H1 (cell line): Measurements from ENCODE around the gene BCL2L13. TPM values are rescaled to one million over a fixed set of nuclear protein-coding genes. Genes with fewer than 3 reads are reported as not detected.

Experiments used
- CTCF ChIA-PET: fragments of 300-600 bp; sonication (Branson Sonifier 250); formaldehyde crosslinking; loops from one replicate; lab custom pipeline; 2021; ENCODE audit not compliant: partially characterized antibody; lab: Charles Lee
- POLR2A ChIA-PET: fragments of 300-600 bp; sonication (Branson Sonifier 250); formaldehyde crosslinking; loops from one replicate; lab custom pipeline; 2021; ENCODE audit warnings: inconsistent platforms; ENCODE audit not compliant: partially characterized antibody; lab: Charles Lee
- DNase-seq, 2 experiments: peaks; one replicate each; pipeline versions ENCODE4 v3.0.0 to v3.0.0-alpha.2; 2010 to 2022; ENCODE audit warnings: low spot score in 2 of 2, low read depth in 1 of 2, mixed read lengths in 1 of 2
- FAIRE-seq: peaks from 2 replicates; lab custom pipeline; 2011; peaks lifted over from hg19 to GRCh38; lab: Jason Lieb, UNC
- H2AFZ ChIP-seq: 2 replicates; pipeline ENCODE4 v1.8.1; 2012; ENCODE audit warnings: low read length, inconsistent platforms
- H2AK5ac ChIP-seq: 2 replicates; pipeline ENCODE4 v1.6.1; 2013; ENCODE audit warnings: low read depth, low read length
- H2BK120ac ChIP-seq: replicated peaks from 2 replicates; pipeline ENCODE3; 2013; ENCODE audit warnings: low read depth, low read length, inconsistent platforms
- H2BK12ac ChIP-seq: 2 replicates; pipeline ENCODE4 v1.6.1; 2013; ENCODE audit warnings: low read depth, low read length
- H2BK15ac ChIP-seq: 2 replicates; pipeline ENCODE4 v1.6.1; 2013; ENCODE audit warnings: low read length
- H2BK20ac ChIP-seq: 2 replicates; pipeline ENCODE4 v1.6.1; 2013; ENCODE audit warnings: low read length
- H2BK5ac ChIP-seq: 2 replicates; pipeline ENCODE4 v1.6.1; 2013; ENCODE audit warnings: low read depth, low read length
- H3K14ac ChIP-seq: 2 replicates; pipeline ENCODE4 v1.6.1; 2013; ENCODE audit warnings: inconsistent platforms; ENCODE audit not compliant: insufficient read length
- H3K18ac ChIP-seq: 2 replicates; pipeline ENCODE4 v1.6.1; 2013; ENCODE audit warnings: low read length; ENCODE audit errors: extremely low read depth
- H3K23ac ChIP-seq: 2 replicates; pipeline ENCODE4 v1.6.1; 2013; ENCODE audit warnings: inconsistent platforms; ENCODE audit not compliant: insufficient read length
- H3K23me2 ChIP-seq: 2 replicates; pipeline ENCODE4 v1.6.1; 2013; ENCODE audit warnings: low read depth, low read length
- H3K27ac ChIP-seq: 2 replicates; pipeline ENCODE4 v1.6.1; 2011; ENCODE audit warnings: low read depth, low read length, inconsistent platforms
- H3K27me3 ChIP-seq, 4 experiments: replicated peaks in 1 of 4; 1 replicate in 1 of 4; 2 replicates in 3 of 4; pipeline versions ENCODE4 v1.6.1 to v1.8.1; 2011 to 2013; ENCODE audit warnings: low read length in 3 of 4, mild to moderate bottlenecking in 3 of 4, inconsistent platforms in 2 of 4, mixed read lengths in 2 of 4, moderate library complexity in 1 of 4; ENCODE audit not compliant: control insufficient read depth in 3 of 4, insufficient read depth in 3 of 4; ENCODE audit errors: extremely low read depth in 1 of 4
- H3K36me3 ChIP-seq, 4 experiments: 2 replicates each; pipeline versions ENCODE4 v1.6.1 to v1.8.1; 2011 to 2013; ENCODE audit warnings: mild to moderate bottlenecking in 4 of 4, low read length in 3 of 4, moderate library complexity in 2 of 4, control low read depth in 1 of 4, inconsistent platforms in 1 of 4; ENCODE audit not compliant: insufficient read depth in 4 of 4, control insufficient read depth in 2 of 4
- H3K4ac ChIP-seq: replicated peaks from 2 replicates; pipeline ENCODE3; 2013; ENCODE audit warnings: low read length, low read depth, mixed read lengths, inconsistent platforms; ENCODE audit not compliant: insufficient read length
- H3K4me1 ChIP-seq, 4 experiments: replicated peaks in 1 of 4; 1 replicate in 1 of 4; 2 replicates in 3 of 4; pipeline versions ENCODE4 v1.6.1 to v1.8.1; 2011 to 2013; ENCODE audit warnings: low read length in 3 of 4, inconsistent platforms in 2 of 4, mixed read lengths in 1 of 4; ENCODE audit not compliant: insufficient read depth in 4 of 4, control insufficient read depth in 3 of 4
- H3K4me2 ChIP-seq, 2 experiments: 2 replicates each; pipeline versions ENCODE4 v1.6.1 to v1.8.1; 2011 to 2013; ENCODE audit warnings: low read depth in 2 of 2, low read length in 2 of 2, control low read depth in 1 of 2, inconsistent platforms in 1 of 2, mild to moderate bottlenecking in 1 of 2; ENCODE audit not compliant: insufficient read depth in 1 of 2
- H3K4me3 ChIP-seq, 4 experiments: fragments of 200-600, 300-600 bp in 1 of 4; sonication (generic), shearing (Covaris generic), sonication (Bioruptor Twin) in 1 of 4; 2 replicates each; pipeline versions ENCODE4 v1.5.1 to v1.8.1; 2011 to 2016; ENCODE audit warnings: low read length in 4 of 4, low read depth in 3 of 4, control low read depth in 2 of 4, inconsistent platforms in 2 of 4, mild to moderate bottlenecking in 2 of 4, mixed read lengths in 1 of 4, moderate library complexity in 1 of 4; ENCODE audit not compliant: insufficient read depth in 2 of 4; ENCODE audit errors: extremely low read depth in 1 of 4
- H3K56ac ChIP-seq: replicated peaks from 2 replicates; pipeline ENCODE3; 2013; ENCODE audit warnings: low read depth, mild to moderate bottlenecking, mixed read lengths, low read length, inconsistent platforms; ENCODE audit not compliant: insufficient read length
- H3K79me1 ChIP-seq: 2 replicates; pipeline ENCODE4 v1.6.1; 2013; ENCODE audit warnings: low read depth, low read length, control low read depth
- H3K79me2 ChIP-seq, 2 experiments: 2 replicates each; pipeline versions ENCODE4 v1.6.1 to v1.8.1; 2012 to 2013; ENCODE audit warnings: low read length in 2 of 2, mild to moderate bottlenecking in 2 of 2, inconsistent platforms in 1 of 2; ENCODE audit not compliant: insufficient read depth in 2 of 2, control insufficient read depth in 1 of 2
- H3K9ac ChIP-seq, 4 experiments: replicated peaks in 1 of 4; 1 replicate in 1 of 4; 2 replicates in 3 of 4; pipeline versions ENCODE4 v1.6.1 to v1.8.1; 2011 to 2013; ENCODE audit warnings: low read depth in 3 of 4, low read length in 3 of 4, control low read depth in 2 of 4, mild to moderate bottlenecking in 2 of 4, moderate library complexity in 2 of 4, inconsistent platforms in 1 of 4; ENCODE audit errors: extremely low read depth in 1 of 4
- H3K9me3 ChIP-seq, 2 experiments: 2 replicates each; pipeline versions ENCODE4 v1.6.1 to v1.8.1; 2012 to 2013; ENCODE audit warnings: mild to moderate bottlenecking in 2 of 2, moderate library complexity in 2 of 2, control low read depth in 1 of 2, inconsistent platforms in 1 of 2, low read depth in 1 of 2, low read length in 1 of 2, mixed read lengths in 1 of 2; ENCODE audit not compliant: insufficient read depth in 2 of 2
- H4K20me1 ChIP-seq, 2 experiments: replicated peaks in 1 of 2; 2 replicates each; pipeline versions ENCODE3 to v1.8.1; 2011 to 2013; ENCODE audit warnings: inconsistent platforms in 2 of 2, low read length in 2 of 2, mild to moderate bottlenecking in 1 of 2; ENCODE audit not compliant: insufficient read depth in 2 of 2, control insufficient read depth in 1 of 2
- H4K5ac ChIP-seq: 2 replicates; pipeline ENCODE4 v1.6.1; 2013; ENCODE audit warnings: low read length, low read depth, mixed read lengths, inconsistent platforms; ENCODE audit not compliant: insufficient read length
- H4K8ac ChIP-seq: 2 replicates; pipeline ENCODE4 v1.8.0; 2013; ENCODE audit warnings: mild to moderate bottlenecking, moderate library complexity, low read length, inconsistent platforms; ENCODE audit not compliant: insufficient read depth; ENCODE audit errors: extremely low read depth
- H4K91ac ChIP-seq: replicated peaks from 2 replicates; pipeline ENCODE3; 2013; ENCODE audit warnings: low read length, mixed read lengths, inconsistent platforms; ENCODE audit not compliant: insufficient read length
- CREB1 ChIP-seq: IDR thresholded peaks from 2 replicates; pipeline ENCODE4 v1.6.1; 2012; ENCODE audit warnings: inconsistent platforms
- SAP30 ChIP-seq: fragments of 300-600 bp; sonication (generic); IDR thresholded peaks from 2 replicates; pipeline ENCODE4 v1.7.1; 2012; ENCODE audit warnings: low read length, moderate library complexity, mild to moderate bottlenecking, inconsistent platforms; ENCODE audit not compliant: insufficient read depth, insufficient replicate concordance
- SRF ChIP-seq: IDR thresholded peaks from 2 replicates; pipeline ENCODE4 v1.6.1; 2011; ENCODE audit warnings: mild to moderate bottlenecking, low read depth, low read length, moderate library complexity
- WGBS, 2 experiments: shearing (Covaris generic) in 1 of 2; methylation state at CpG; one replicate each; pipeline versions ENCODE4 v1.1.6 to v1.1.7; 2013 to 2015; ENCODE audit warnings: low lambda C conversion rate in 2 of 2, mixed read lengths in 2 of 2, inconsistent platforms in 1 of 2, low coverage in 1 of 2, missing lambda C conversion rate in 1 of 2; ENCODE audit not compliant: insufficient replicate concordance in 2 of 2, insufficient coverage in 1 of 2, insufficient read length in 1 of 2; ENCODE audit errors: extremely low coverage in 1 of 2, missing lambda C conversion rate in 1 of 2; 5-methylcytosine and 5-hydroxymethylcytosine counted together
- polyA plus RNA-seq, 7 experiments: library from polyadenylated mRNA; depleted of rRNA in 3 of 7; stranded (reverse) in 5 of 7; unstranded in 2 of 7; fragments of >200 nt in 5 of 7; fragments of 200-250 nt in 2 of 7; gene quantifications; 1 replicate in 5 of 7; 2 replicates in 1 of 7; 4 replicates in 1 of 7; pipeline versions ENCODE4 v1.2.1 to v1.2.3, GENCODE V29; 2011 to 2013; ENCODE audit warnings: missing spikeins in 2 of 7, mixed read lengths in 2 of 7
- total RNA-seq: library from RNA; stranded (reverse); fragmentation: NEBNext Ultra II Directional; extraction: Animal tissue kit (Norgen Biotek cat#: 25700); gene quantifications from 2 replicates; pipeline ENCODE4 v1.2.1, GENCODE V29; 2021
- TF ChIP-seq, protein P1 (sequence below): IDR thresholded peaks from 2 replicates; pipeline ENCODE4 v1.6.1; 2011; ENCODE audit warnings: low read length, improper control_type of control experiment

BCL2L13 gene
- total and polyA plus RNA-seq, 2 of the 8 experiments (the other 6 are each of a cell fraction or from before 2014, with no cell fraction given) = 20.7 to 35.0 TPM

- 0 out of 2 replicates have a peak, but pooled peaks cover 2% of the 10 kb centered on the region for H3K79me1 ChIP-seq
- TF ChIP-seq SRF = no peak
- TF ChIP-seq CREB1 = no peak
- TF ChIP-seq SAP30 = no peak
- TF ChIP-seq, protein P1, sequence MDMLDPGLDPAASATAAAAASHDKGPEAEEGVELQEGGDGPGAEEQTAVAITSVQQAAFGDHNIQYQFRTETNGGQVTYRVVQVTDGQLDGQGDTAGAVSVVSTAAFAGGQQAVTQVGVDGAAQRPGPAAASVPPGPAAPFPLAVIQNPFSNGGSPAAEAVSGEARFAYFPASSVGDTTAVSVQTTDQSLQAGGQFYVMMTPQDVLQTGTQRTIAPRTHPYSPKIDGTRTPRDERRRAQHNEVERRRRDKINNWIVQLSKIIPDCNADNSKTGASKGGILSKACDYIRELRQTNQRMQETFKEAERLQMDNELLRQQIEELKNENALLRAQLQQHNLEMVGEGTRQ = no peak
- WGBS, 2 experiments = 87% methylated on average over 6 of the region's 6 CpGs; no CpG with 5 or more reads in 1 of the 2 experiments
- H3K18ac ChIP-seq = no peak overlapping the region
- no peaks in the 10 kb centered on the region for H4K20me1 ChIP-seq
- ChIA-PET POLR2A (interaction anchor here (1.0 to 1.3 kb wide), 2 partner anchors 10 to 219 kb away, joined by 3 read pairs; no protein-coding TSS in a partner anchor), CTCF (interaction anchor here (6.4 to 6.5 kb wide), 2 partner anchors 11 to 36 kb away, joined by 51 to 52 read pairs; no protein-coding TSS in a partner anchor)
- H3K4me1 ChIP-seq = peaks cover 0 to 21% (median 17%) of the 10 kb centered on the region in 4 experiments; a peak in 6 of 7 replicates
- H3K14ac ChIP-seq = no peak overlapping the region
- DNase-seq (no peak), FAIRE-seq (no peak)
- H3K4me2 ChIP-seq = no peak overlapping the region
- H4K91ac ChIP-seq = no peak overlapping the region
- H4K8ac ChIP-seq = 0 out of 2 replicates have a peak overlapping the region, but pooled peaks have one; percentile 0
- no peak overlapping the region for H3K23ac ChIP-seq
- no peak overlapping the region for H3K4me3 ChIP-seq
- no peak overlapping the region for H4K5ac ChIP-seq
- H2BK15ac ChIP-seq = no peak overlapping the region
- peaks cover 0 to 7% of the 10 kb centered on the region in 2 experiments; a peak in 1 of 4 replicates for H3K79me2 ChIP-seq
- H3K4ac ChIP-seq = no peak overlapping the region
- no peak overlapping the region for H3K56ac ChIP-seq
- H2AFZ ChIP-seq = no peak overlapping the region
- no peaks in the 10 kb centered on the region for H3K27me3 ChIP-seq
- H2BK20ac ChIP-seq = no peak overlapping the region
- H2BK120ac ChIP-seq = no peak overlapping the region
- H3K9ac ChIP-seq = no peak overlapping the region
- H3K9me3 ChIP-seq = no peaks in the 10 kb centered on the region
- peaks cover 11% of the 10 kb centered on the region for H3K23me2 ChIP-seq
- H2BK12ac ChIP-seq = no peak overlapping the region
- H2AK5ac ChIP-seq = no peak overlapping the region
- no peak overlapping the region for H3K27ac ChIP-seq
- no peaks in the 10 kb centered on the region for H3K36me3 ChIP-seq
- H2BK5ac ChIP-seq = no peak overlapping the region
Measured at GRCh38 chr22:17777717-17778044, 139.1 kb downstream of the BCL2L13 start.
